T-helper 1 cell treated with Interleukin-12 subunit alpha and Interleukin-12 subunit beta and Interleukin-4 antibody, amounts not matched to agents 30 ng/mL and 1 ng/mL, for 36 hours (primary cell): ENCODE results near the gene FAM107A. TPM values are rescaled to one million over a fixed set of nuclear protein-coding genes. Genes with fewer than 3 reads are reported as not detected.

Source experiments
- intact Hi-C: fragments of 100-400 bp; cut with micrococcal nuclease; formaldehyde crosslinking; loops from one replicate; pipeline ENCODE4 v1.15.1; 2024
- total RNA-seq: library from RNA; stranded (reverse); gene quantifications from 2 replicates; pipeline ENCODE4 v1.2.3, GENCODE V29; 2022

The FAM107A gene
- total RNA-seq, 1 donor from 2014 or later, result not detected

- intact Hi-C loops, result no loop called here
Measured at GRCh38 chr3:58520403-58521335, 56.5 kb downstream of the FAM107A start.

- intact Hi-C loops, result no loop called here
Measured at GRCh38 chr3:58519668-58520402, 57.4 kb downstream of the FAM107A start.

- intact Hi-C loops, result no loop called here
Measured at GRCh38 chr3:58518291-58518789, 58.9 kb downstream of the FAM107A start.

GRCh38 chr3:58514405-58514804 is 62.8 kb downstream of the FAM107A start:
- intact Hi-C loops, result no loop called here

Other genes with a start within 250 kb of the FAM107A start
- 55.1 and 58.3 TPM in 2 replicates for gene PXK, start 244.5 kb downstream of the FAM107A start, total RNA-seq
- gene PDHB, start 143.6 kb downstream of the FAM107A start, total RNA-seq, result 63.8 and 68.7 TPM in 2 replicates
- gene KCTD6, start 85.3 kb downstream of the FAM107A start, total RNA-seq, result 10.7 and 11.2 TPM in 2 replicates
- gene ACOX2, start 40.2 kb downstream of the FAM107A start, total RNA-seq, result not detected in 2 replicates
- not detected in 2 replicates for gene FAM3D, start 89.4 kb upstream of the FAM107A start, total RNA-seq